Nephron progenitor cell (in vitro differentiated cells): ENCODE results near the gene ZPBP.

Source experiments
- DNase-seq: peaks from one replicate; pipeline ENCODE4 v3.0.0; 2021
- H3K27ac Mint-ChIP-seq: 2 replicates; pipeline ENCODE4 v1.8.0; 2021; ENCODE audit warnings: mild to moderate bottlenecking, moderate library complexity, mixed read lengths
- H3K27me3 Mint-ChIP-seq: 2 replicates; pipeline ENCODE4 v1.8.0; 2021; ENCODE audit warnings: mild to moderate bottlenecking, low read depth, mixed read lengths; ENCODE audit not compliant: poor library complexity
- H3K36me3 Mint-ChIP-seq: 2 replicates; pipeline ENCODE4 v1.8.0; 2021; ENCODE audit warnings: low read depth, mixed read lengths
- H3K4me1 Mint-ChIP-seq: 2 replicates; pipeline ENCODE4 v1.8.0; 2021; ENCODE audit warnings: mixed read lengths
- H3K4me3 Mint-ChIP-seq: 2 replicates; pipeline ENCODE4 v1.8.0; 2021; ENCODE audit warnings: mild to moderate bottlenecking, moderate library complexity, mixed read lengths
- H3K9me3 Mint-ChIP-seq: 2 replicates; pipeline ENCODE4 v1.8.0; 2021; ENCODE audit warnings: mild to moderate bottlenecking, moderate library complexity, mixed read lengths
- CTCF ChIP-seq: fragments of 200-600 bp; sonication (generic); IDR thresholded peaks from 2 replicates; pipeline ENCODE4 v1.5.0; 2021; ENCODE audit warnings: antibody characterized with exemption

The ZPBP gene

GRCh38 chr7:50095634-50096033 is 2.6 kb upstream of the ZPBP start:
- no peaks in the 10 kb centered on the region for H3K4me1 Mint-ChIP-seq
- TF ChIP-seq CTCF = no peak
- no peak overlapping the region for H3K27ac Mint-ChIP-seq
- peaks cover 4% of the 10 kb centered on the region for H3K27me3 Mint-ChIP-seq
- H3K9me3 Mint-ChIP-seq = no peaks in the 10 kb centered on the region
- DNase-seq = no peak
- H3K4me3 Mint-ChIP-seq = no peak overlapping the region
- H3K36me3 Mint-ChIP-seq = no peaks in the 10 kb centered on the region

GRCh38 chr7:50088463-50089129 is 4.5 kb downstream of the ZPBP start:
- Mint-ChIP-seq H3K27ac (no peak overlapping the region), H3K27me3 (peaks cover 5% of the 10 kb centered on the region), H3K4me3 (no peak overlapping the region), H3K9me3 (no peaks in the 10 kb centered on the region), H3K4me1 (no peaks in the 10 kb centered on the region), H3K36me3 (no peaks in the 10 kb centered on the region)
- DNase-seq = no peak
- no peak for TF ChIP-seq CTCF

GRCh38 chr7:50085344-50085743 is 7.7 kb downstream of the ZPBP start:
- no peak for TF ChIP-seq CTCF
- no peaks in the 10 kb centered on the region for H3K36me3 Mint-ChIP-seq
- DNase-seq = no peak
- no peak overlapping the region for H3K27ac Mint-ChIP-seq
- no peaks in the 10 kb centered on the region for H3K4me1 Mint-ChIP-seq
- H3K9me3 Mint-ChIP-seq = no peaks in the 10 kb centered on the region
- H3K4me3 Mint-ChIP-seq = no peak overlapping the region
- H3K27me3 Mint-ChIP-seq = no peaks in the 10 kb centered on the region

GRCh38 chr7:50073093-50073492 is 20.0 kb downstream of the ZPBP start:
- Mint-ChIP-seq H3K36me3 (peaks cover 6% of the 10 kb centered on the region), H3K9me3 (peaks cover 71% of the 10 kb centered on the region), H3K27me3 (peaks cover 6% of the 10 kb centered on the region), H3K4me1 (no peaks in the 10 kb centered on the region), H3K27ac (no peak overlapping the region), H3K4me3 (no peak overlapping the region)
- DNase-seq = no peak
- no peak for TF ChIP-seq CTCF

- peaks cover 6% of the 10 kb centered on the region for H3K36me3 Mint-ChIP-seq
- H3K9me3 Mint-ChIP-seq = peaks cover 61% of the 10 kb centered on the region
- peak overlapping the region; percentile 19 for H3K4me3 Mint-ChIP-seq
- DNase-seq = no peak
- no peak overlapping the region for H3K27ac Mint-ChIP-seq
- no peaks in the 10 kb centered on the region for H3K4me1 Mint-ChIP-seq
- no peak for TF ChIP-seq CTCF
- H3K27me3 Mint-ChIP-seq = peaks cover 4% of the 10 kb centered on the region
Measured at GRCh38 chr7:50069613-50070012, 23.4 kb downstream of the ZPBP start.

GRCh38 chr7:50068850-50069551 is 24.0 kb downstream of the ZPBP start:
- peaks cover 4% of the 10 kb centered on the region for H3K27me3 Mint-ChIP-seq
- no peak for DNase-seq
- peaks cover 58% of the 10 kb centered on the region for H3K9me3 Mint-ChIP-seq
- no peak overlapping the region for H3K4me3 Mint-ChIP-seq
- H3K36me3 Mint-ChIP-seq = peaks cover 6% of the 10 kb centered on the region
- H3K4me1 Mint-ChIP-seq = no peaks in the 10 kb centered on the region
- H3K27ac Mint-ChIP-seq = no peak overlapping the region
- no peak for TF ChIP-seq CTCF
